NCI-H1417 (cell line): ENCODE data around the gene POTEG.
"Not testable (repeated sequence)": the region's sequence is repeated elsewhere in the genome, so short reads cannot be mapped to it uniquely, and the experiment has no call there.

Experiments
- DNase-seq, 3 experiments: peaks; one replicate each; lab custom pipeline; 2025; lab: John Stamatoyannopoulos, UW

The POTEG gene

DNA sequence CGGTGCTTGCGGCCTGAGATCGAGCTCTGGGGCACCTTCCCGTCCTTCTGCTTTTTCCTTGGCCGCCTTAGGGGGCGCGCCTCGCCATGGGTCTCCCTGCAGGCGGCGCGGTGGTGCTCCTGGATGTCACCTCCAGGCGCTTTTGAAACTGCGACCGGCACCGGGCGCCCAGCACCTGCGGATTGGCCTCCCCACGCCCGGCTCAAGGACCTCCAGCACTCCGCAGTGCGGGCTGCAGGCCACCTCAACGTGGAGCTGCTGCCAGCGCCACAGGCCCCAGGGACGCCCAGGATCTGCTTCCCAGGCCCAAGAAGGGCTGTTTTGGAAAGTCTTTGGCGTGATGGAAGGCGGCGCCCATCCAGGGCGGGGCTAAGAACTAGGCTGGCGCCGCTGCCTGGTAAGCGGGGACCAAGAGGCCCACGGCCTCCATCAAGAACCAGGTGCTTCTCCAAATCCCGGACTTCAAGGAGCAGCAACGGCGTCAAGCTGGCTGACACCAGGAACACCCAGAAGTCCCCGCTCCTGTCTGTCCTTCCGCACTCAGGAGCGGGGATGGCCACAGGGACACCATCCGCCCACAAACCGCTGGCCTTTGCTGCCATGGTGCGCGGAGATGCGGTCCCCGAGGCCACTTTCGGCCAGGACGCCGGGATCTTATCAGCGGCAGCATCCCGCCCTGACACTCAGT, 61.2 kb downstream of the POTEG start:
- DNase-seq, result not testable (repeated sequence)

- DNase-seq, result not testable (repeated sequence)
These were observed 62.4 kb downstream of the POTEG start for GRCh38 chr14:19371767-19372166.

- DNase-seq, result not testable (repeated sequence)
These were observed 71.3 kb downstream of the POTEG start for GRCh38 chr14:19362803-19363202.

- not testable (repeated sequence) for DNase-seq
These were observed 71.8 kb downstream of the POTEG start for GRCh38 chr14:19362323-19362722.

- not testable (repeated sequence) for DNase-seq
These were observed 72.4 kb downstream of the POTEG start for GRCh38 chr14:19361636-19362253.

DNA sequence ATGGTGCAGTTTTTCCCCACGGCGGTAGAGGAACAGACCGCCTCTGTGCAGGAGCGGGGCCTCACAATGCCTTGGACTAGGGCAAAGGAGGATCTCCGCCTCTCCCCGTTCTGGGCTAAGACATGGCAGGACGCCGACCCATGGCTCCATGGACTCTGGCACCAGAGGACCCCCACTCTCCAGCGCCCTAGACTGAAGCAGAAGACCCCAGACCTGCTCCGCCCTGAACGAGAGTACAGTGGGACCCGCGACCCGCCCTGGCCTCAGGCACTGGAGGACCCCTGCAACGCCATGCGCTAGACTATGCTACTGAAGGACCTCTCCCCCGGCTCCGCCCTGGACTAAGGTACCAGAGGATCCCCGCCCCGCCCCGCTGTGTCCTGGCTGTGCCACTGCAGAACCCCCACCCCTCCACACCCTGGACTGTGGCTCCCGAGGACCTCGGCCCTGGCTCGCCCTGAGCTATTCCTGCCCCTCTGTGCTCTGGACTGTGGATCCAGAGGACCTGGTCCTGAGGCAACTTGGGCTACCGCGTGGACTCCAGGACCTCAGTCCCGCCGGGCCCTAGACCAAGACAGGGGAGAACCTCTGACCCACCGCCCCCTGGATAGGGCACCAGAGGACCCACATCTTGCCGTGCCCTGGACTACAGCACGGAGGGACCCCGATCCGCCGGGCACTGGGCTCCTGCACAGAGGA, 73.1 kb downstream of the POTEG start:
- DNase-seq, result not testable (repeated sequence)
